ENCODE data around the gene PLEK. TPM values are rescaled to one million over a fixed set of nuclear protein-coding genes. Genes with fewer than 3 reads are reported as not detected.

Gene PLEK
- total RNA-seq, 1 donor from 2014 or later: not detected

- peaks cover 28% of the 10 kb centered on the region for H3K27me3 Mint-ChIP-seq (ENCODE audit: low read depth, unreplicated experiment)
- H3K4me3 ChIP-seq (ENCODE audit: insufficient read depth, low read depth, low read length): no peak overlapping the region
- no peak overlapping the region for H3K4me3 Mint-ChIP-seq (ENCODE audit: unreplicated experiment)
- H3K36me3 ChIP-seq (ENCODE audit: insufficient read depth, low read length): no peaks in the 10 kb centered on the region
- FAIRE-seq (no peak), DNase-seq (ENCODE audit: low read depth) (no peak)
- no peaks in the 10 kb centered on the region for H3K36me3 Mint-ChIP-seq (ENCODE audit: low read depth, unreplicated experiment)
- H3K9ac ChIP-seq (ENCODE audit: low read length): no peak overlapping the region
- no peak overlapping the region for H3K27ac ChIP-seq (ENCODE audit: low read depth, low read length)
- no peaks in the 10 kb centered on the region for H3K79me2 ChIP-seq (ENCODE audit: insufficient read depth, low read length)
- peaks cover 25% of the 10 kb centered on the region for H3K9me3 Mint-ChIP-seq (ENCODE audit: unreplicated experiment)
- H3K4me1 ChIP-seq (ENCODE audit: insufficient read depth, low read length): no peaks in the 10 kb centered on the region
- H3K27me3 ChIP-seq (ENCODE audit: insufficient read depth, low read length): peaks cover 2% of the 10 kb centered on the region
- no peak overlapping the region for H2AFZ ChIP-seq (ENCODE audit: low read depth, low read length)
- no peaks in the 10 kb centered on the region for H3K9me3 ChIP-seq (ENCODE audit: insufficient read depth, low read depth, low read length)
- H3K4me1 Mint-ChIP-seq (ENCODE audit: low read depth, unreplicated experiment): no peaks in the 10 kb centered on the region
- H3K4me2 ChIP-seq (ENCODE audit: low read length): no peak overlapping the region
- H3K27ac Mint-ChIP-seq (ENCODE audit: unreplicated experiment): no peak overlapping the region
- no peaks in the 10 kb centered on the region for H4K20me1 ChIP-seq (ENCODE audit: insufficient read depth, low read length)
- no peak for TF ChIP-seq CTCF (IDR thresholded peaks at IDR 0.05; ENCODE audit: insufficient read depth, low read depth, low read length)
- TF ChIP-seq EZH2 (IDR thresholded peaks at IDR 0.05; ENCODE audit: insufficient read depth, low read length): no peak
These were observed 40.1 kb downstream of the PLEK start for GRCh38 chr2:68404893-68405799.

DNA sequence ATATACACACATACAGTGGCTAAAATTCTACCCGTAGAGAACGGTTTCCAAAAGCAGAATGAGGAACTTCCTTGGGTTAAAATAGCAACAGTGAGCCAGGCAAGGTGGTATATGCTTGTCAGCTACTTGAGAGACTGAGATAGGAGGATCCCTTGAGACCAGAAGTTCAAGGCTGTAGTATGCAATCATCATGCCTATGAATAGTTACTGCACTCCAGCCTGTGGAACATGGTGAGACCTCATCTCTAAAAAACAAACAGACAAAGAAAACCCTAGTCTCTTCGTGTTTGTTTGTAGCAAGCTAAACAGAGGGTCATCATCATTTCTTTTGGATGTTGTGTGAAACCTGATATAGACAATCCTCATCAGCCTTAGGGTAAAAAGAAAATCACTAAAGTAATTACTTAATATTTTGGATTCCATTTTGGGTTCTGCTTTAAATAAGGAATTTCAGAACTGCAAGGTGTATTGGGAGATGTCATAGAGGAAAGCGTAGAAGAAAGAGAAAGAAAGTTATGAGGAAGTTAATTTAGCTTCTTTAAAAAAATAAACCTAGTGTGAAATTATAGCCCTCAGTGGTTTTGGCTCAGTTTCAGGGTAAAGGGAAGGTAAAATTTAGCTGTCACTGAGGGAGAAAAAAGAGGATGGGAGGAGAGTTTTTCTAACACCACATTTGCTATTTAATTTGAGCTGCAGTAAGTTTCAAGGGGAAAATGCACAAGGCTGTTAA lies 46.5 kb downstream of the PLEK start:
- no peaks in the 10 kb centered on the region for H4K20me1 ChIP-seq (ENCODE audit: insufficient read depth, low read length)
- H3K4me1 ChIP-seq (ENCODE audit: insufficient read depth, low read length): no peaks in the 10 kb centered on the region
- H3K27me3 Mint-ChIP-seq (ENCODE audit: low read depth, unreplicated experiment): peaks cover 14% of the 10 kb centered on the region
- no peak overlapping the region for H3K9ac ChIP-seq (ENCODE audit: low read length)
- no peak overlapping the region for H3K4me3 ChIP-seq (ENCODE audit: insufficient read depth, low read depth, low read length)
- H3K9me3 ChIP-seq (ENCODE audit: insufficient read depth, low read depth, low read length): no peaks in the 10 kb centered on the region
- no peaks in the 10 kb centered on the region for H3K79me2 ChIP-seq (ENCODE audit: insufficient read depth, low read length)
- no peak overlapping the region for H3K27ac ChIP-seq (ENCODE audit: low read depth, low read length)
- no peak for TF ChIP-seq CTCF (IDR thresholded peaks at IDR 0.05; ENCODE audit: insufficient read depth, low read depth, low read length)
- TF ChIP-seq EZH2 (IDR thresholded peaks at IDR 0.05; ENCODE audit: insufficient read depth, low read length): no peak
- peaks cover 11% of the 10 kb centered on the region for H3K9me3 Mint-ChIP-seq (ENCODE audit: unreplicated experiment)
- no peak overlapping the region for H3K4me2 ChIP-seq (ENCODE audit: low read length)
- H3K36me3 ChIP-seq (ENCODE audit: insufficient read depth, low read length): no peaks in the 10 kb centered on the region
- H3K27me3 ChIP-seq (ENCODE audit: insufficient read depth, low read length): no peaks in the 10 kb centered on the region
- H2AFZ ChIP-seq (ENCODE audit: low read depth, low read length): no peak overlapping the region
- H3K36me3 Mint-ChIP-seq (ENCODE audit: low read depth, unreplicated experiment): no peaks in the 10 kb centered on the region
- FAIRE-seq: no peak
- H3K4me1 Mint-ChIP-seq (ENCODE audit: low read depth, unreplicated experiment): no peaks in the 10 kb centered on the region
- H3K4me3 Mint-ChIP-seq (ENCODE audit: unreplicated experiment): no peak overlapping the region
- H3K27ac Mint-ChIP-seq (ENCODE audit: unreplicated experiment): no peak overlapping the region
- no peak for DNase-seq (ENCODE audit: low read depth)
